CD14-positive monocyte (primary cell): ENCODE measurements around the gene FHIT. TPM values are rescaled to one million over a fixed set of nuclear protein-coding genes. Genes with fewer than 3 reads are reported as not detected.

Source experiments
- DNase-seq, 3 donors: peaks; one replicate each; pipeline ENCODE4 v3.0.0-alpha.2; 2011 to 2022
- H2AFZ ChIP-seq: 2 replicates; pipeline ENCODE4 v1.6.0; 2012; ENCODE audit warnings: mild to moderate bottlenecking, low read depth, low read length, inconsistent platforms; ENCODE audit not compliant: insufficient read depth, poor library complexity, severe bottlenecking
- H3K27ac ChIP-seq, 2 donors: 1 replicate in 1 of 2; 2 replicates in 1 of 2; pipeline ENCODE4 v1.5.1; 2012 to 2013; ENCODE audit warnings: low read length in 2 of 2, control low read depth in 1 of 2, inconsistent platforms in 1 of 2, low read depth in 1 of 2, mild to moderate bottlenecking in 1 of 2
- H3K27me3 ChIP-seq, 2 donors: one replicate each; pipeline versions ENCODE4 v1.6.0 to v1.6.1; 2011 to 2013; ENCODE audit warnings: low read length in 2 of 2; ENCODE audit not compliant: control insufficient read depth in 2 of 2, insufficient read depth in 2 of 2
- H3K36me3 ChIP-seq, 2 donors: replicated peaks in 1 of 2; 1 replicate in 1 of 2; 2 replicates in 1 of 2; pipeline versions ENCODE4 v1.5.1 to v1.6.1; 2012 to 2013; ENCODE audit warnings: low read length in 2 of 2, control low read depth in 1 of 2, inconsistent platforms in 1 of 2, mild to moderate bottlenecking in 1 of 2; ENCODE audit not compliant: insufficient read depth in 2 of 2, control insufficient read depth in 1 of 2
- H3K4me1 ChIP-seq, 2 donors: 1 replicate in 1 of 2; 2 replicates in 1 of 2; pipeline versions ENCODE4 v1.5.1 to v1.6.1; 2012 to 2013; ENCODE audit warnings: low read length in 2 of 2, control low read depth in 1 of 2, inconsistent platforms in 1 of 2, mild to moderate bottlenecking in 1 of 2, moderate library complexity in 1 of 2; ENCODE audit not compliant: insufficient read depth in 2 of 2, control insufficient read depth in 1 of 2
- H3K4me2 ChIP-seq: replicated peaks from 2 replicates; pipeline ENCODE3; 2012; ENCODE audit warnings: low read length, moderate library complexity, mild to moderate bottlenecking; ENCODE audit not compliant: poor library complexity, severe bottlenecking; ENCODE audit errors: extremely low read depth
- H3K4me3 ChIP-seq, 3 experiments: fragments of 200-600 bp in 1 of 3; sonication (generic) in 1 of 3; replicated peaks in 1 of 3; 1 replicate in 2 of 3; 2 replicates in 1 of 3; pipeline ENCODE4 v1.5.1; 2011 to 2013; ENCODE audit warnings: low read length in 3 of 3, mild to moderate bottlenecking in 3 of 3, control low read depth in 2 of 3, low read depth in 2 of 3, inconsistent platforms in 1 of 3, moderate library complexity in 1 of 3
- H3K79me2 ChIP-seq: 2 replicates; pipeline ENCODE4 v1.6.0; 2012; ENCODE audit warnings: mild to moderate bottlenecking, control low read depth, inconsistent platforms, low read length, moderate library complexity; ENCODE audit not compliant: insufficient read depth
- H3K9ac ChIP-seq: 2 replicates; pipeline ENCODE4 v1.6.0; 2017; ENCODE audit warnings: low read length, mild to moderate bottlenecking; ENCODE audit not compliant: insufficient read depth, poor library complexity, severe bottlenecking
- H3K9me3 ChIP-seq, 2 donors: replicated peaks in 1 of 2; 1 replicate in 1 of 2; 2 replicates in 1 of 2; pipeline versions ENCODE4 v1.5.1 to v1.6.1; 2012 to 2013; ENCODE audit warnings: low read length in 2 of 2, control low read depth in 1 of 2; ENCODE audit not compliant: control insufficient read depth in 1 of 2, insufficient read depth in 1 of 2
- H4K20me1 ChIP-seq: 2 replicates; pipeline ENCODE4 v1.6.0; 2012; ENCODE audit warnings: mild to moderate bottlenecking, low read length, control low read depth, moderate library complexity; ENCODE audit not compliant: insufficient read depth
- H3K27ac Mint-ChIP-seq, 7 donors: one replicate each; pipeline ENCODE4 v1.8.0; 2020; ENCODE audit warnings: mild to moderate bottlenecking in 7 of 7, mixed read lengths in 7 of 7, moderate library complexity in 6 of 7, inconsistent platforms in 2 of 7
- H3K27me3 Mint-ChIP-seq, 3 donors: one replicate each; pipeline ENCODE4 v1.8.0; 2021 to 2022; ENCODE audit warnings: low read depth in 3 of 3, mild to moderate bottlenecking in 3 of 3, mixed read lengths in 3 of 3, moderate library complexity in 3 of 3, inconsistent platforms in 1 of 3
- H3K36me3 Mint-ChIP-seq, 2 donors: one replicate each; pipeline ENCODE4 v1.8.0; 2020; ENCODE audit warnings: mixed read lengths in 2 of 2, inconsistent platforms in 1 of 2, mild to moderate bottlenecking in 1 of 2
- H3K4me1 Mint-ChIP-seq: one replicate; pipeline ENCODE4 v1.8.0; 2020; ENCODE audit warnings: mild to moderate bottlenecking, mixed read lengths
- H3K4me3 Mint-ChIP-seq, 2 donors: one replicate each; pipeline ENCODE4 v1.8.0; 2020; ENCODE audit warnings: mild to moderate bottlenecking in 2 of 2, mixed read lengths in 2 of 2, moderate library complexity in 1 of 2
- H3K9me3 Mint-ChIP-seq, 7 donors: one replicate each; pipeline ENCODE4 v1.8.0; 2020 to 2022; ENCODE audit warnings: mixed read lengths in 7 of 7, mild to moderate bottlenecking in 6 of 7, moderate library complexity in 6 of 7, inconsistent platforms in 2 of 7
- WGBS: methylation state at CpG from one replicate; pipeline ENCODE4 v1.1.5; 2013; ENCODE audit warnings: missing lambda C conversion rate; ENCODE audit not compliant: insufficient coverage; 5-methylcytosine and 5-hydroxymethylcytosine counted together
- intact Hi-C, 2 donors: fragments of 100-400 bp; cut with micrococcal nuclease; formaldehyde crosslinking; loops; one replicate each; pipeline versions ENCODE4 v1.15.0 to v1.15.1; 2023
- polyA plus RNA-seq, 3 donors: library from polyadenylated mRNA; depleted of rRNA in 1 of 3; unstranded in 2 of 3; stranded (reverse) in 1 of 3; fragments of 300-500 nt in 2 of 3; fragments of >200 nt in 1 of 3; fragmentation: Illumina TruSeq in 2 of 3; gene quantifications; 1 replicate in 2 of 3; 2 replicates in 1 of 3; pipeline ENCODE4 v1.2.3, GENCODE V29; 2012 to 2021
- TF ChIP-seq, protein P1 (sequence below): fragments of 200-600 bp; IDR thresholded peaks from one replicate; pipeline ENCODE4 v1.8.0; 2022; ENCODE audit warnings: antibody characterized with exemption, mild to moderate bottlenecking

The FHIT gene
- polyA plus RNA-seq, 3 donors: 1.7 to 3.4 (median 3.2) TPM

GRCh38 chr3:61202086-61202485 lies 49.2 kb downstream of the FHIT start:
- Mint-ChIP-seq H3K4me3 (no peak overlapping the region), H3K27ac (no peak overlapping the region), H3K27me3 (no peaks in the 10 kb centered on the region), H3K36me3 (peaks cover 0 to 1% of the 10 kb centered on the region in 2 donors), H3K9me3 (peaks cover 0 to 8% (median 3%) of the 10 kb centered on the region in 7 donors), H3K4me1 (no peaks in the 10 kb centered on the region)
- Histone ChIP-seq H3K4me1 (no peaks in the 10 kb centered on the region), H3K36me3 (no peaks in the 10 kb centered on the region), H4K20me1 (no peaks in the 10 kb centered on the region), H3K27ac (no peak overlapping the region), H3K4me3 (no peak overlapping the region), H3K79me2 (no peaks in the 10 kb centered on the region), H3K4me2 (no peak overlapping the region), H3K9ac (no peak overlapping the region), H3K9me3 (no peaks in the 10 kb centered on the region), H3K27me3 (no peaks in the 10 kb centered on the region), H2AFZ (no peak overlapping the region)
- WGBS: 83% methylated on average over 9 of the region's 17 CpGs
- no peak for DNase-seq
- intact Hi-C loops: no loop called here
- TF ChIP-seq, protein P1, sequence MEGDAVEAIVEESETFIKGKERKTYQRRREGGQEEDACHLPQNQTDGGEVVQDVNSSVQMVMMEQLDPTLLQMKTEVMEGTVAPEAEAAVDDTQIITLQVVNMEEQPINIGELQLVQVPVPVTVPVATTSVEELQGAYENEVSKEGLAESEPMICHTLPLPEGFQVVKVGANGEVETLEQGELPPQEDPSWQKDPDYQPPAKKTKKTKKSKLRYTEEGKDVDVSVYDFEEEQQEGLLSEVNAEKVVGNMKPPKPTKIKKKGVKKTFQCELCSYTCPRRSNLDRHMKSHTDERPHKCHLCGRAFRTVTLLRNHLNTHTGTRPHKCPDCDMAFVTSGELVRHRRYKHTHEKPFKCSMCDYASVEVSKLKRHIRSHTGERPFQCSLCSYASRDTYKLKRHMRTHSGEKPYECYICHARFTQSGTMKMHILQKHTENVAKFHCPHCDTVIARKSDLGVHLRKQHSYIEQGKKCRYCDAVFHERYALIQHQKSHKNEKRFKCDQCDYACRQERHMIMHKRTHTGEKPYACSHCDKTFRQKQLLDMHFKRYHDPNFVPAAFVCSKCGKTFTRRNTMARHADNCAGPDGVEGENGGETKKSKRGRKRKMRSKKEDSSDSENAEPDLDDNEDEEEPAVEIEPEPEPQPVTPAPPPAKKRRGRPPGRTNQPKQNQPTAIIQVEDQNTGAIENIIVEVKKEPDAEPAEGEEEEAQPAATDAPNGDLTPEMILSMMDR: no peak

GRCh38 chr3:61201071-61201470 lies 50.2 kb downstream of the FHIT start:
- H3K9me3 ChIP-seq: no peaks in the 10 kb centered on the region
- peaks cover 0 to 1% of the 10 kb centered on the region in 2 donors for H3K36me3 Mint-ChIP-seq
- no peak overlapping the region for H3K4me3 Mint-ChIP-seq
- TF ChIP-seq, protein P1: no peak
- H2AFZ ChIP-seq: no peak overlapping the region
- no peak overlapping the region for H3K4me3 ChIP-seq
- H3K4me2 ChIP-seq: no peak overlapping the region
- no peaks in the 10 kb centered on the region for H3K79me2 ChIP-seq
- H3K27me3 Mint-ChIP-seq: no peaks in the 10 kb centered on the region
- no peak overlapping the region for H3K9ac ChIP-seq
- no peak overlapping the region for H3K27ac ChIP-seq
- H3K4me1 ChIP-seq: no peaks in the 10 kb centered on the region
- DNase-seq: no peak
- no peaks in the 10 kb centered on the region for H3K4me1 Mint-ChIP-seq
- H3K27me3 ChIP-seq: no peaks in the 10 kb centered on the region
- peaks cover 0 to 4% (median 2%) of the 10 kb centered on the region in 7 donors for H3K9me3 Mint-ChIP-seq
- H3K36me3 ChIP-seq: no peaks in the 10 kb centered on the region
- H3K27ac Mint-ChIP-seq: no peak overlapping the region
- 20% methylated on average over 1 of the region's 3 CpGs for WGBS
- no peaks in the 10 kb centered on the region for H4K20me1 ChIP-seq
- intact Hi-C loops: no loop called here
